Stimulated activated CD4-positive, alpha-beta T cell treated with anti-CD3 and anti-CD28 coated beads, Interleukin-4, amount 100 ng/mL, for 48 hours (primary cell): ENCODE data around the gene ANKFN1.

Source experiments
- DNase-seq, 2 donors: peaks; one replicate each; pipeline ENCODE4 v3.0.0-alpha.2; 2020; ENCODE audit warnings: low read depth in 2 of 2

Gene ANKFN1

GRCh38 chr17:56152874-56153602 is at the start of gene ANKFN1:
TSS of gene ANKFN1 (plus strand) at chr17:56153475. CDS start at chr17:56212668, 59,193 bp downstream.
- no peak for DNase-seq

GRCh38 chr17:56108811-56109284 is 44.4 kb upstream of the ANKFN1 start:
- DNase-seq: no peak

- DNase-seq: no peak
These were observed 43.4 kb upstream of the ANKFN1 start for GRCh38 chr17:56109836-56110235.

DNA sequence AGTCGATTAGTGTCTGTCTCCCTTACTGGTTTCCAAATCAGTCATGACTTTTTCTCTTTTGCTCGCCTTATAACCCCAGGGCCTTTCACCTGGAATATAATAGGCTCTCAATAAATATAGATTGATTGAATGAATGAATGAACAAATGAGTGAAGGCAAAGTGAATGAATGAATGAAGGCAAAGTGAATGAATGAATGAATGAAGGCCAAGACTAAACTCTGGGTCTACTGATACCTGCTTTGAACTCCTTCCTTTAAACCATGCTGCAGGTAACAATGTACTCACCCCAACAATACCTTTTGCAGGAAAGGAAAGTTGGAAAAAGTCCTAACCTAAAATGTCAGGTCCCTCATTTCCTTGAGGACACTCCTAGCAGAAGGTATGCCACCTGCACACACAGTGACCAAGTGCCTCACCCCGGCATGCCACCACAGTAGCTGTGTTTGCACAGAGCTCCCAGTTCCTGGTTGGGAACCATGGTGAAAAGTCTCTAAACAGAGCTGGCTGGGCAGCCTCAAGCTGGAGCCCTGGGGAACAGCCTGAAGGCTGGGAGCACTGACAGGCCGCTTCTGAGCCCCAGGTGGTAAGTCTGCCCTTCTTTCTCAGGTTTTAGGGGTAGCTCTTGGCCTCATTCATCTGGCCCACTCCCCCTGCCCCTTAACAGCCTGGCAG is 42.7 kb upstream of the ANKFN1 start:
- no peak for DNase-seq

DNA sequence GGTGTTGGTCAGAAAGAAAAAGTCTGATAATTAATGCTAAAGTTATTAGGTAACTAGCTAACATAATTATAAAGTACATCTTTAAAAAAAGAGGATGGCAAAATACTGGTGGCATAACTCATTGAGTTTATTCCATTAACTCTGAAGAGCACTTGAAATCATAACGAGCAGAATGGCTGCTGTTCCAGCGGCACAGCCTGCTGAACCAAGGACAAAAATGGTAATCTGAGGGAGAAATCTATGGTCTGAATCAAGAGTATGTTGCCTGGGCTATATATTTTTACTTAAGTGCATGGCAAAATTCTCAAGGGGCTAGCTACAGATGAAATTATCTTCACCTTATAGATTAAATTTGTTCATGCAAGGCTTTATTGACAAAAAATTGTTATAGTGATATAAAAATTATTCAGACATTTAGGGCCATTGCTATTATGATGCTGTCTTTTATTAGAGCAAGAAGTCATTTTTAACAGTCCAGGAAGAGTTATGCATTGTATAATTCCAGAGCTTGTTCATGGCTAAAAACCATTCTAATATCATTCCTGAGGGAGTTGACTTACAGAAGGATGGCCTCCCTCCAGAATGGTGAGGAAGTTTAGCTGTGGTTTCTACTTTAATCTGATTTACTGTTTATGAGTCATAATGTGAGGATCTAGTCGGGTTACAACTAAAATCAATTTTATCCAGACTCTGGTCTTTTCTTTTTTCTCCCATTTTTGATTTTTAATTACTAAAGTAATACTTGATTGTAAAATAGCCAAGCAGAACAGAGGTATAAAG is 41.4 kb upstream of the ANKFN1 start:
- DNase-seq: no peak

DNA sequence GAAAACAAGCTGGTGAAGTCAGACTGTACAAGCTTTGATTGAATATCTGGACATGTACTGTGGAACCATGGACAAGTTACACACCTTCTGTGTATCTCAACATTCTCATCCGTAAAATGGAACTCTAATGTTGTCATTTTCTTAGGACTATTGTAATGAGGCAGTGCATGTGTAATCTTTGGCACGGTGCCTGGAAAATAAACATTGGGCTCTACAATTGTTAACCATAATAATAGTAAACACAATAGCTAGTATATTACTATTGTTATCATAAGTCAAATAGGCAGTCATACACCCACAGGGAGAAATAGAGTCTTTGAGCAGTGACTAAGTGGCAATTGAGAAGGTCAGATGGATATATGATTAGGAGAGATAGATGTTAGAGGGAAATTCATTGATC is 39.8 kb upstream of the ANKFN1 start:
- no peak for DNase-seq

GRCh38 chr17:56114469-56114868 is 38.8 kb upstream of the ANKFN1 start:
- DNase-seq: no peak

GRCh38 chr17:56119191-56119590 is 34.1 kb upstream of the ANKFN1 start:
- DNase-seq: no peak

DNA sequence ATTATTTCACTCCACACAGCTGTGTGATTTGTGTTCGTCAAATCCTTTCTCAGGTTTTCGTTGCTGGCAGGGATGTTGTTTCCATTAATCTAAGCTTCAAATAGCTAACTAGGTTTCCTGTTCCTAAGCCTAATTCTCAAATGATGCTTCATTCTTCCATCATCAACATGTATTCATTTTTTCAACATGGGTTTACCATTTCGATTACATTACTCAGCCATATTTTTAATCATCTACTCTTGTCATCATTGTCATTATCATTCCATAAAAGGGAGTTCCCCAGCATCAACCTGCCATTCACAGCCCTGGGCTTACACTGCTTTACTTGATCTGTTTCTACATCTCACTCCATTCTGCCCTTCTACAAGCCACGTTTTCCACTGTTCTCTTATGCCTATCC is 33.3 kb upstream of the ANKFN1 start:
- DNase-seq: no peak

- DNase-seq: no peak
These were observed 31.9 kb upstream of the ANKFN1 start for GRCh38 chr17:56121191-56122051.

DNA sequence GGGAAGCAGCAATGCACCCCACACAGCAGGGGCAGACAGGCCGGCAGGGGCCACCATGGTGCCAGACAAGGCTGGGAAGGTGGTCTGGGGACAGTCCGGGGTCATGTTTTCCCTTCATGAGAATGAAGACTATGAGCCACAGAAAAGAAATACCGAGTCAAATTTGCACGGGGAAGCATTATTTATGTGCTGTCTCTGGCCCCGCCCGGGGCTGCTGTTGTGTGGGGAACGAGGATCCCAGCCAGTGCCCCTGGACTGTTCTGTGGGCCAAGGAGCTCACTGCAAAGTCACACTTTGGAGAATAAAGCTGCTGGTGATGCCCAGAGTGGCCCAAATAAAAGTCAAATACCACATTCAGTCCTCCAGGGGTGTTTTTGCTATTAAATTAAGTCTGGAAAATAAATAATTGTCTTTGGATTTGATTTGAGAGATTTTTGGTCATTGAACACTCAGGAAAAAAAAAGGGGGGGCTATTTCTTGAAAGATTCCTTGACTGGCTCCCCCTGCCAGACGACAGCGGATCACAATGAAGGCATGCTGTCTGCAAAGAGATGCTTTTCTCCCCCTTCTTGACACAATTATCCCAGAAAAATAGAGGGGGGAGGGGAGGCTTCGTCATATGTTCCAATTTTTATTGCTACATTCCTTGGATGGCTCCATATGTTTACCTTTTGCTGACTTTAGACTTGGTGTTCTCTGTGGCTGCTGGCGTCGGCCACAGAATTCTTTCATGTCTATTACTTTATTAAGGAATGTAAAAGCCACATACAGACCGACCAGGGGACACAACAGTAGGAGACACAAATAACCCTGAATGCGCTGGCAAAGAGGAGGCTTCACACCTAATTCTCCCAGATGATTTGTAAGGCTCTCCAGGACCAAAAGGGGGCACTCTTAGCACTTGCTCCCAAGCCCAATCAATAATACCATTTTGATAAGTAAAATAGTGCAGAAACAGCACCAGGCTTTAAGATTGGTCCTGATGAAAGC is 27.1 kb upstream of the ANKFN1 start:
- DNase-seq: no peak

GRCh38 chr17:56130026-56130425 is 23.2 kb upstream of the ANKFN1 start:
- DNase-seq: no peak

- DNase-seq: no peak
These were observed 22.6 kb upstream of the ANKFN1 start for GRCh38 chr17:56130631-56131030.

DNA sequence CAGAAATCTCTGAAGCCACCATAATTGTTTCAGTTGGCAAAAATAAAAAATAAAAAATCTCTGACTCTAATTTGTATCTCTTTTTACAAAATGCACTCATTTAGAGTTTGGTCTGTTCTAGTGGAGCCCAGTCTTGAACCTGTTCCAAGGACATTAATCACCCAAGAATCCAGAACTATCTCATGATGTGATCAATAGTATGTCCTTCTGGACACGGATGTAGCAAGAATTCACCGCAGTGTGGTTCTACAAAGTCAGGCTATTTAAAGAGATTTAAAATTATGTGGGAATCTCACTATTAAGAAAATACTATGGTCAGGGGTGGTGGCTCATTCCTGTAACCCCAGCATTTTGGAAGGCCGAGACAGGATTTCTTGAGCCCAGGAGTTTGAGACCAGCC is 21.8 kb upstream of the ANKFN1 start:
- no peak for DNase-seq

GRCh38 chr17:56136301-56136700 is 17.0 kb upstream of the ANKFN1 start:
- no peak for DNase-seq

GRCh38 chr17:56141046-56141839 is 12.0 kb upstream of the ANKFN1 start:
- DNase-seq: no peak

DNA sequence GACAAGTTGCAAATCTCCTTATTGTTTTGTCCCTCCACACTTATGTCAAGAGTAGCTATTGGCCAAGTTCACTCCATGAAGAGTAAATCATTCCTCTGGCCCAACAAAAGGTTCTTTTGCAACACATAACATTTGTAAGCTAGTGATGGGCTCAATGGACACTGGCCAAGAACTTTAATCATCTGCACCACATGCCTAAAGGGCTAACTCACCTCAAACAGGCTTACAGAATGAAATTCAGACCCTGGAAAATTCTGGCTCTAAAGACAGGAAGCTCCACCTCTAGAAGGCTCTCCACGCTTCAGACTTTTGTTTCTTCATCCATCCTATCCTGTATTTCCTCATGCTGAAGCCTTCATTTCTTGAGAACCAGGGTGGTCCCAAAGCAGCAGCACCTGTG is 10.9 kb upstream of the ANKFN1 start:
- DNase-seq: no peak

DNA sequence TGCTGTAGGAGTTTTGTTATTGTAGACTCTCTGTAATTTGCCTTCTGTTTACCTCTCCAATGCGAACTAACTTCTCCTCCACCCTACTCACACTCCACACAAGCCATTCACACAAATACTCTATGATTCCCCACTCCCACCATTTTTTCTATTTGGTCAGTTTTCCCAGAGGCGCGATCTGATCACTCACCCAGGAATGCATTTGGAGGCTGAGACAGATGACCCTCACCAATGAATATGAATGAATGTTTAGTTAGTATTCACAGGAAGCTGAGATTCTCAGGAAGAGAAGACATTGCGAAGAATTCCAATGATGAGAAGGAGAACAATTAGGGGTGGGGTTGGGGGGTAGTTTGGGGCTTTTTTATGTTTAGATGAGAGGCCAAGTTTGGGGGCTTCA is 10.5 kb upstream of the ANKFN1 start:
- no peak for DNase-seq

DNA sequence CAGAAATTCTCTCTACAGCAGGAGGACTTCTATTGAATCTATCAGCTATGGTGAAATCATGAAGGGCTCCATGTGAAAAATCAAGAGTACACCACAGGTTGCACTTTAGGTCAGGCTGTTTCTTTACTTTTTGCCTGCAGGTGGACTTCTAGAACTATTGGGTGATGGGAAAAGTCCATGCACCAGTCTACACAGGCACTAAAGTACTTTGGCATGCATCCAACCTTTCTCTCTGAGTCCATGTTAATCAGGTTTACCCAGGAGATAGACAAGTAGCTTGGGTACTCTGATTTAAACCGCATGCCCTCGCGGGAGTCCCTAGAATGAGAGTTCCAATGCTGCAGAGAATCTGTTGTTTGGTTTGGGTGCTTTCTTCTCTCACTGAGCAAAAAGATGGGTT is 9.1 kb upstream of the ANKFN1 start:
- DNase-seq: no peak

GRCh38 chr17:56146534-56146933 is 6.7 kb upstream of the ANKFN1 start:
- DNase-seq: no peak
